ENCODE data around the gene CALD1.

DNA sequence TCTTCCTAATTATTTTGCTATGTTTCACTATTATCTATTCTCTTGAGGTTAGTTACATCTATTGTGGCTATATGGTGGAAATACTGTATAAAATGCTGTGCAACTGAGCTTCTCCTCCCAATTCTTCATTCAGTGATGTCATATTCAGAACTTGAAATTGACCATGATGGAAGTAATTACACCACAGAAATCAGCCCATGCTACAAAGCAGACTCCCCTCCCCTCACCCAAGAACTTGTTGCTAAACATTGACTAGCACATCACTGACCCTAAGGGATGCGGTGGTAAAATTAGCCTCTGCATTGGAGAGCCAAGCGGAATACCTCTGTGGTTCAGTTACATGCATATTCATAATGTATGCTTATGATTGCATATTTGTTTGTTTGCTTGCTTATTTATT, 8.8 kb downstream of the CALD1 start:
- TF ChIP-seq, protein P1, sequence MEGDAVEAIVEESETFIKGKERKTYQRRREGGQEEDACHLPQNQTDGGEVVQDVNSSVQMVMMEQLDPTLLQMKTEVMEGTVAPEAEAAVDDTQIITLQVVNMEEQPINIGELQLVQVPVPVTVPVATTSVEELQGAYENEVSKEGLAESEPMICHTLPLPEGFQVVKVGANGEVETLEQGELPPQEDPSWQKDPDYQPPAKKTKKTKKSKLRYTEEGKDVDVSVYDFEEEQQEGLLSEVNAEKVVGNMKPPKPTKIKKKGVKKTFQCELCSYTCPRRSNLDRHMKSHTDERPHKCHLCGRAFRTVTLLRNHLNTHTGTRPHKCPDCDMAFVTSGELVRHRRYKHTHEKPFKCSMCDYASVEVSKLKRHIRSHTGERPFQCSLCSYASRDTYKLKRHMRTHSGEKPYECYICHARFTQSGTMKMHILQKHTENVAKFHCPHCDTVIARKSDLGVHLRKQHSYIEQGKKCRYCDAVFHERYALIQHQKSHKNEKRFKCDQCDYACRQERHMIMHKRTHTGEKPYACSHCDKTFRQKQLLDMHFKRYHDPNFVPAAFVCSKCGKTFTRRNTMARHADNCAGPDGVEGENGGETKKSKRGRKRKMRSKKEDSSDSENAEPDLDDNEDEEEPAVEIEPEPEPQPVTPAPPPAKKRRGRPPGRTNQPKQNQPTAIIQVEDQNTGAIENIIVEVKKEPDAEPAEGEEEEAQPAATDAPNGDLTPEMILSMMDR (IDR thresholded peaks at IDR 0.05; ENCODE audit: low read length) = no peak
- TF ChIP-seq EZH2 (IDR thresholded peaks at IDR 0.05; ENCODE audit: borderline replicate concordance, low read length) = no peak

Data from OCI-LY1 (cell line).